Heart left ventricle (tissue), 16 donors: ENCODE data around the gene TLX2. TPM values are rescaled to one million over a fixed set of nuclear protein-coding genes. Genes with fewer than 3 reads are reported as not detected.
A peak's percentile ranks its signal among the peaks of the same experiment; 100 is the strongest.

Experiments used
- ATAC-seq, 4 donors: fragments of 200-7000 bp; cut with Tn5 transposase; one replicate each; pipeline ENCODE4 v1.9.1; 2020 to 2022; ENCODE audit warnings: moderate library complexity in 4 of 4, mild to moderate bottlenecking in 3 of 4, moderate number of reproducible peaks in 1 of 4
- DNase-seq, 5 donors: peaks; one replicate each; pipeline ENCODE4 v3.0.0-alpha.2; 2020
- H3K27ac ChIP-seq, 12 donors: fragments of 200-600 bp; sonication (generic) in 4 of 12; one replicate each; pipeline versions ENCODE4 v1.5.0 to v1.8.0; 2016 to 2022; ENCODE audit warnings: mild to moderate bottlenecking in 2 of 12
- H3K27me3 ChIP-seq, 9 donors: fragments of 200-600 bp; sonication (generic) in 2 of 9; one replicate each; pipeline versions ENCODE4 v1.5.1 to v1.8.0; 2016 to 2022; ENCODE audit warnings: mild to moderate bottlenecking in 3 of 9
- H3K36me3 ChIP-seq, 9 donors: fragments of 200-600 bp; sonication (generic) in 2 of 9; one replicate each; pipeline versions ENCODE4 v1.5.0 to v1.8.0; 2018 to 2022; ENCODE audit warnings: mild to moderate bottlenecking in 2 of 9
- H3K4me1 ChIP-seq, 12 donors: fragments of 200-600 bp; sonication (generic) in 4 of 12; one replicate each; pipeline versions ENCODE4 v1.5.0 to v1.8.0; 2016 to 2022; ENCODE audit warnings: mild to moderate bottlenecking in 3 of 12
- H3K4me3 ChIP-seq, 12 donors: fragments of 200-600 bp; sonication (generic) in 4 of 12; one replicate each; pipeline versions ENCODE4 v1.5.0 to v1.8.0; 2017 to 2022; ENCODE audit warnings: mild to moderate bottlenecking in 9 of 12, moderate library complexity in 4 of 12
- H3K9me3 ChIP-seq, 12 donors: fragments of 200-600 bp; sonication (generic) in 4 of 12; one replicate each; pipeline versions ENCODE4 v1.5.0 to v1.8.0; 2016 to 2022; ENCODE audit warnings: mild to moderate bottlenecking in 1 of 12
- CTCF ChIP-seq, 12 donors: fragments of 200-600 bp; sonication (generic) in 4 of 12; IDR thresholded peaks; one replicate each; pipeline versions ENCODE4 v1.5.0 to v1.8.0; 2018 to 2022; ENCODE audit warnings: antibody characterized with exemption in 12 of 12, mild to moderate bottlenecking in 5 of 12
- POLR2A ChIP-seq, 2 donors: fragments of 450-650 bp; IDR thresholded peaks; one replicate each; pipeline ENCODE4 v1.6.1; 2017; ENCODE audit warnings: antibody characterized with exemption in 2 of 2, mild to moderate bottlenecking in 2 of 2, moderate library complexity in 2 of 2
- WGBS, 4 donors: extraction: QIAGEN DNeasy Blood & Tissue Kit in 2 of 4; methylation state at CpG; one replicate each; pipeline versions ENCODE4 v1.1.5 to v1.1.7; 2013 to 2018; 5-methylcytosine and 5-hydroxymethylcytosine counted together
- intact Hi-C, 10 donors: fragments of 100-400 bp; cut with DNase I; formaldehyde crosslinking; loops; one replicate each; pipeline versions ENCODE4 v1.11.1 to v1.14.2; 2022
- polyA plus RNA-seq, 2 donors: library from polyadenylated mRNA; stranded (reverse); fragments of 200-250 nt; gene quantifications; one replicate each; pipeline ENCODE4 v1.2.3, GENCODE V29; 2013
- total RNA-seq, 9 donors: library from RNA; depleted of rRNA in 2 of 9; stranded (reverse); fragments of >200 nt in 2 of 9; fragmentation: NEBNext Ultra II Directional in 3 of 9; extraction: Animal tissue kit (Norgen Biotek cat#: 25700) in 3 of 9; gene quantifications; one replicate each; pipeline versions ENCODE4 v1.1.0 to v1.2.4, GENCODE V29; 2016 to 2023
- donor health status: ischemic (EF 13 %, LVEDD 7.1; RV severe dilation, severe dysfunction).
- donor health status: healthy with polysubstance abuse.
- donor health status: DM: no; HTN: yes; CAD: no.
- donor health status: DM: no; HTN: no; CAD: no.
- donor health status: ischemic (EF 25% LVEDD 6.9; RV normal size, moderate dysfunction).
- donor health status: ischemic (EF 25% LVEDD 5.7; RV mildly dilated, moderate dysfunction).
- donor health status: healthy.
- donor health status: DM: yes; HTN: yes; CAD: no.
- donor health status: ischemic (EF 35%, LVEDD 5.7; RV mildly dilated, moderate dysfunction).
- donor health status: nonischemic (EF 11% LVEDD 7.7; RV severe dilation, severe dysfunction).
- donor health status: DM: yes; HTN: yes; CAD: no.
- donor health status: PGD.
- donor health status: ischemic (EF 29% LVEDD 5.4; RV normal size, mild dysfunction).
- donor health status: nonischemic (EF 23%, LVEDD 6.1; RV moderate dilation, normal function).

Gene TLX2
- total and polyA plus RNA-seq, 11 donors, result not detected

- H3K4me1 ChIP-seq, result peaks cover 0 to 14% (median 5%) of the 10 kb centered on the region in 12 donors
- TF ChIP-seq POLR2A (IDR thresholded peaks at IDR 0.05) (no peak), CTCF (IDR thresholded peaks at IDR 0.05) (no peak)
- 59 to 72% (median 68%) methylated on average over 1 of the region's 1 CpG for WGBS, 4 donors
- ATAC-seq (peak in 1 of 4 donors; percentile 42), DNase-seq (no peak)
- no peak overlapping the region for H3K4me3 ChIP-seq
- H3K9me3 ChIP-seq, result no peaks in the 10 kb centered on the region
- no peak overlapping the region for H3K27ac ChIP-seq
- intact Hi-C loops, result no loop called here
- no peaks in the 10 kb centered on the region for H3K36me3 ChIP-seq
- H3K27me3 ChIP-seq, result no peaks in the 10 kb centered on the region
These were observed 28.7 kb downstream of the TLX2 start for GRCh38 chr2:74542978-74543377.

- DNase-seq (no peak), ATAC-seq (no peak)
- Histone ChIP-seq H3K27ac (no peak overlapping the region), H3K27me3 (peaks cover 0 to 2% (median 0%) of the 10 kb centered on the region in 9 donors), H3K9me3 (no peaks in the 10 kb centered on the region), H3K36me3 (no peaks in the 10 kb centered on the region), H3K4me3 (no peak overlapping the region), H3K4me1 (peaks cover 0 to 28% (median 19%) of the 10 kb centered on the region in 12 donors)
- intact Hi-C loops, result no loop called here
- 85 to 92% (median 89%) methylated on average over 3 of the region's 3 CpGs for WGBS, 4 donors
- TF ChIP-seq CTCF (IDR thresholded peaks at IDR 0.05), result peak in 1 of 12 donors; percentile 13
- TF ChIP-seq POLR2A (IDR thresholded peaks at IDR 0.05), result no peak
These were observed 30.4 kb downstream of the TLX2 start for GRCh38 chr2:74544634-74545033.

- WGBS, 4 donors, result 73 to 84% (median 77%) methylated on average over 3 of the region's 3 CpGs
- ATAC-seq (no peak), DNase-seq (no peak)
- Histone ChIP-seq H3K4me3 (no peak overlapping the region), H3K4me1 (peaks cover 0 to 21% (median 17%) of the 10 kb centered on the region in 12 donors), H3K9me3 (no peaks in the 10 kb centered on the region), H3K27me3 (peaks cover 0 to 4% (median 0%) of the 10 kb centered on the region in 9 donors), H3K27ac (no peak overlapping the region), H3K36me3 (peaks cover 0 to 3% (median 0%) of the 10 kb centered on the region in 9 donors)
- TF ChIP-seq POLR2A (IDR thresholded peaks at IDR 0.05) (no peak), CTCF (IDR thresholded peaks at IDR 0.05) (no peak)
- intact Hi-C loops, result loop anchor here in 1 of 10 donors (2.0 kb wide), 1 partner anchor 15 kb away; no protein-coding TSS in a partner anchor
These were observed 31.8 kb downstream of the TLX2 start for GRCh38 chr2:74546004-74546403.

- intact Hi-C loops, result loop anchor here in 1 of 10 donors (2.0 kb wide), 1 partner anchor 18 kb away; no protein-coding TSS in a partner anchor
- TF ChIP-seq CTCF (IDR thresholded peaks at IDR 0.05) (no peak), POLR2A (IDR thresholded peaks at IDR 0.05) (no peak)
- H3K4me3 ChIP-seq, result peak overlapping the region; percentile 43 to 79 (median 60)
- H3K9me3 ChIP-seq, result no peaks in the 10 kb centered on the region
- ATAC-seq (peak in 1 of 4 donors; percentile 23), DNase-seq (no peak)
- H3K27ac ChIP-seq, result peak overlapping the region; percentile 51 to 91 (median 84)
- peaks cover 0 to 4% (median 0%) of the 10 kb centered on the region in 9 donors for H3K27me3 ChIP-seq
- WGBS, 4 donors, result 11 to 19% (median 14%) methylated on average over 23 to 26 of the region's 26 CpGs
- H3K36me3 ChIP-seq, result peaks cover 0 to 3% (median 0%) of the 10 kb centered on the region in 9 donors
- peaks cover 0 to 35% (median 21%) of the 10 kb centered on the region in 12 donors for H3K4me1 ChIP-seq
These were observed 34.1 kb downstream of the TLX2 start for GRCh38 chr2:74548285-74548899.
